ENCODE results near the gene THRAP3. TPM values are rescaled to one million over a fixed set of nuclear protein-coding genes. Genes with fewer than 3 reads are reported as not detected.
A peak's percentile ranks its signal among the peaks of the same experiment; 100 is the strongest.

Gene THRAP3
- total RNA-seq, 1 donor from 2014 or later = 119 TPM

GRCh38 chr1:36321119-36321951 is 97.1 kb downstream of the THRAP3 start:
- no peak overlapping the region for H3K4me3 Mint-ChIP-seq (ENCODE audit: unreplicated experiment)
- H3K36me3 Mint-ChIP-seq (ENCODE audit: unreplicated experiment) = peaks cover 6% of the 10 kb centered on the region
- H3K27me3 Mint-ChIP-seq (ENCODE audit: unreplicated experiment) = peaks cover 25% of the 10 kb centered on the region
- peaks cover 7% of the 10 kb centered on the region for H3K9me3 Mint-ChIP-seq (ENCODE audit: unreplicated experiment)
- no peak overlapping the region for H3K27ac Mint-ChIP-seq (ENCODE audit: unreplicated experiment)
- no peak for TF ChIP-seq CTCF (IDR thresholded peaks at IDR 0.05; ENCODE audit: partially characterized antibody, unreplicated experiment)
- peak; percentile 45 for DNase-seq
- H3K4me1 Mint-ChIP-seq (ENCODE audit: low read depth, unreplicated experiment) = peaks cover 2% of the 10 kb centered on the region

- Mint-ChIP-seq H3K4me3 (ENCODE audit: unreplicated experiment) (no peak overlapping the region), H3K4me1 (ENCODE audit: low read depth, unreplicated experiment) (peaks cover 2% of the 10 kb centered on the region), H3K27ac (ENCODE audit: unreplicated experiment) (no peak overlapping the region), H3K36me3 (ENCODE audit: unreplicated experiment) (peaks cover 6% of the 10 kb centered on the region), H3K27me3 (ENCODE audit: unreplicated experiment) (peaks cover 30% of the 10 kb centered on the region), H3K9me3 (ENCODE audit: unreplicated experiment) (peaks cover 7% of the 10 kb centered on the region)
- DNase-seq = no peak
- TF ChIP-seq CTCF (IDR thresholded peaks at IDR 0.05; ENCODE audit: partially characterized antibody, unreplicated experiment) = no peak
Measured at GRCh38 chr1:36322041-36322785, 98.0 kb downstream of the THRAP3 start.

GRCh38 chr1:36322786-36323635 is 98.8 kb downstream of the THRAP3 start:
- Mint-ChIP-seq H3K27me3 (ENCODE audit: unreplicated experiment) (peaks cover 27% of the 10 kb centered on the region), H3K9me3 (ENCODE audit: unreplicated experiment) (peaks cover 5% of the 10 kb centered on the region), H3K4me3 (ENCODE audit: unreplicated experiment) (peak overlapping the region; percentile 42), H3K4me1 (ENCODE audit: low read depth, unreplicated experiment) (peaks cover 2% of the 10 kb centered on the region), H3K36me3 (ENCODE audit: unreplicated experiment) (peaks cover 3% of the 10 kb centered on the region), H3K27ac (ENCODE audit: unreplicated experiment) (no peak overlapping the region)
- TF ChIP-seq CTCF (IDR thresholded peaks at IDR 0.05; ENCODE audit: partially characterized antibody, unreplicated experiment) = no peak
- peak; percentile 47 for DNase-seq

- peaks cover 4% of the 10 kb centered on the region for H3K4me1 Mint-ChIP-seq (ENCODE audit: low read depth, unreplicated experiment)
- TF ChIP-seq CTCF (IDR thresholded peaks at IDR 0.05; ENCODE audit: partially characterized antibody, unreplicated experiment) = no peak
- H3K4me3 Mint-ChIP-seq (ENCODE audit: unreplicated experiment) = peak within 1 kb of the TSS; percentile 50
- peaks cover 3% of the 10 kb centered on the region for H3K9me3 Mint-ChIP-seq (ENCODE audit: unreplicated experiment)
- DNase-seq = no peak
- H3K27me3 Mint-ChIP-seq (ENCODE audit: unreplicated experiment) = peaks cover 28% of the 10 kb centered on the region
- H3K36me3 Mint-ChIP-seq (ENCODE audit: unreplicated experiment) = no peaks in the 10 kb centered on the region
- no peak within 1 kb of the TSS for H3K27ac Mint-ChIP-seq (ENCODE audit: unreplicated experiment)
Measured at GRCh38 chr1:36323636-36324352, 99.6 kb downstream of the THRAP3 start, which contains the start of gene EVA1B. TSS of gene EVA1B (minus strand) at chr1:36323645. CDS start at chr1:36323037, 608 bp downstream.

Measured in glutamatergic neuron (in vitro differentiated cells).